Fibroblast of skin of abdomen (primary cell): ENCODE measurements around the gene CCDC138.

Source experiments
- DNase-seq: peaks from one replicate; pipeline ENCODE4 v3.0.0-alpha.2; 2013

The CCDC138 gene

GRCh38 chr2:108920686-108921085 is 134.1 kb downstream of the CCDC138 start:
- no peak for DNase-seq

- no peak for DNase-seq
These were observed 134.8 kb downstream of the CCDC138 start for GRCh38 chr2:108921096-108922030.

- peak; percentile 58 for DNase-seq
These were observed 135.8 kb downstream of the CCDC138 start for GRCh38 chr2:108922141-108922915.

DNA sequence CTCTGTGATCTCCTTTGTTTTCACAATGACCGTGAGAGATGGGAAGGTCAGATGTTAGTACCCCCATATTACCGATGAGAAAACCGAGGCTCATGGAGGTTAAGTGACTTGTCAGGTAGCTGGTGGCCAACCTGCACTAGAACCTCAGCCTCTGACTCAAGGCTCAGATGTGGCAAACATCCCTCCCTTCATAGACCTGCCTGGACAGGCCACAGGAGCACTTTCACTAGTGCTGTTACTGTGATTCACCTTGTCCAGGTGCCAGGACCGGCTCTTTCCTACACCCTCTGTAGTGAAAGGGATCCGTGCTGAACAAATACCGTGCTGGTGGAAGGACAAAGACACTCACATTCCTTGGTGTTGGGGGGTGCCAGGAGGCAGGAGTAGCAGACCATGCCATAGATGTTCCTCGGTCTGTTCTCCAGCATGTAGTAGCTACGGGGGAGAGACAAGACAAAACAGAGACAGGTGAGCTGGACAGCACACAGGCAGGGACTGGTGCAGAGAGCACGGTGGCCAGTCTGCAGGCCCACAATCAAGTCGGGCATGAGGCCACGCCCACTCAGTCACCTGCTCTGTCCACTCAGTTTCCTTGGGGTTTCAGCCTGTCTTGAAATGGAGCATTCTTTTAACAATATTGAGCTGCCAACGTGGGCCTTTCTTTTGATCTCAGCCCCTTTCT is 136.6 kb downstream of the CCDC138 start:
- DNase-seq = no peak

GRCh38 chr2:108923736-108924579 is 137.4 kb downstream of the CCDC138 start:
- no peak for DNase-seq

DNA sequence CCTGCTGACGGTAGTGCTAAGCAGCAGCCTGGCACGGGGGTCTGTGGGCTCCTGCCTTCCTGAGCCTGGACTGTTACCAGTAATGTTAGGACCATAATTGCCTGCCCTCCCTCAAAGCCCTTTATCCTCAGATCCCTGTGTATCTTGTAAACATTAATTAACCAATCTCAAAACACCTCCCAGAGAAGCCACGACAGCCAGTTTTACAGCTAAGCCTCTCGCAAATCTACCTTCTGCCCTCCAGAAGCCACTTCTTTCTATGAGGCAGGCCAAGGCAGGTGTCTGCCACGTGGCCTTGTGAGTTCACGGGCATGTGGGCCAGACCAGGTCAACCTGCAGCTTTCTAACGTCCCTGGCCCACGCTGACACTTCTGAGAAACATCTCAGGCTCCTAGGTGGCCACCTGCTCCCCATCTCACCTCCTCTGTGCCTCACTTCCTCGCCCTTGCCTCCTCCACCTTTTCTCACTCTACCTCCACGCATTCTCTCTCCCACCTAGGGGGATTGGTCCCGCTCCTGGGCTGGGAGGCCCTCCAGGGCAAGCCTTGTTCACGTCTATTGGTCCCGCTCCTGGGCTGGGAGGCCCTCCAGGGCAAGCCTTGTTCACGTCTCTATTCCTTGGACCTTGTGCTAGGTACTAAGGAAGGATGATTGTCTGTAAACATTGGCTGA is 138.1 kb downstream of the CCDC138 start:
- no peak for DNase-seq

DNA sequence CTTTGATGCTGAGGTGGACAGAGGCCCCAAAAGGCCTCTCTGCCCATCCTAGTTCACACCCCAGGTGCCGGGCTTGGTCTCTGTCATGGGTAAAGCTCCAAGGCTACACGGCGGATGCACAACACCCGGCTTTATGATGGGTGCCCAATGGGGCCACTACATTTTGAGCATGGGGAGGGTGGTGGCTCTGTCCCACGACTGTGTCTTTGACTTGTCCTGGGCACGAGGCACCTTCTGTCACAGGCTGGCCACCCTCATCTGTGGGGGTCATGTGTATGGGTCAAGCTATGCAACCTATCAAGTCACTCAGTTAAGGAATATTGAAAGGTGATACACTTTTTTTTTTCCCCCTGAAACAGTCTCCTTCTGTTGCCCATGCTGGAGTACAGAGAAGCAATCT is 138.7 kb downstream of the CCDC138 start:
- no peak for DNase-seq

GRCh38 chr2:108925735-108926134 is 139.2 kb downstream of the CCDC138 start:
- no peak for DNase-seq
